NCI-H748 (cell line): ENCODE data around the gene DHX58.
A peak's percentile ranks its signal among the peaks of the same experiment; 100 is the strongest.
"Not testable (repeated sequence)": the region's sequence is repeated elsewhere in the genome, so short reads cannot be mapped to it uniquely, and the experiment has no call there.

ENCODE experiments used
- DNase-seq: peaks from one replicate; lab custom pipeline; 2025; ENCODE audit not compliant: unreplicated experiment; lab: John Stamatoyannopoulos, UW

Gene DHX58

GRCh38 chr17:42112552-42113176, at the start of gene DHX58:
DHX58 (minus strand) TSS chr17:42112714; CDS start chr17:42111892, 822 bp downstream.
- DNase-seq: no peak

- no peak for DNase-seq
These were observed 48.0 kb upstream of the DHX58 start for GRCh38 chr17:42160531-42160910.

- no peak for DNase-seq
These were observed 47.4 kb upstream of the DHX58 start for GRCh38 chr17:42159796-42160530.

GRCh38 chr17:42155614-42156045, 43.1 kb upstream of the DHX58 start:
- peak; percentile 11 for DNase-seq

GRCh38 chr17:42153919-42154742, 41.6 kb upstream of the DHX58 start:
- DNase-seq: no peak

GRCh38 chr17:42146911-42147607, 34.5 kb upstream of the DHX58 start:
- no peak for DNase-seq

GRCh38 chr17:42143138-42143537, 30.6 kb upstream of the DHX58 start:
- not testable (repeated sequence) for DNase-seq

- no peak for DNase-seq
These were observed 29.9 kb upstream of the DHX58 start for GRCh38 chr17:42142371-42142896.

- DNase-seq: no peak
These were observed 28.9 kb upstream of the DHX58 start for GRCh38 chr17:42141382-42141781.

GRCh38 chr17:42140690-42141089, 28.2 kb upstream of the DHX58 start:
- not testable (repeated sequence) for DNase-seq

- no peak for DNase-seq
These were observed 26.4 kb upstream of the DHX58 start for GRCh38 chr17:42138749-42139492.

- DNase-seq: no peak
These were observed 24.1 kb upstream of the DHX58 start for GRCh38 chr17:42136654-42137051.

GRCh38 chr17:42135664-42136653, 23.4 kb upstream of the DHX58 start:
- DNase-seq: peak; percentile 70

GRCh38 chr17:42135151-42135550, 22.6 kb upstream of the DHX58 start:
- no peak for DNase-seq

GRCh38 chr17:42133461-42134041, 21.0 kb upstream of the DHX58 start:
- peak; percentile 71 for DNase-seq

GRCh38 chr17:42132941-42133340, 20.4 kb upstream of the DHX58 start:
- DNase-seq: no peak

- no peak for DNase-seq
These were observed 19.5 kb upstream of the DHX58 start for GRCh38 chr17:42131981-42132432.

GRCh38 chr17:42131232-42131631, 18.7 kb upstream of the DHX58 start:
- no peak for DNase-seq
